HepG2 (cell line): Measurements from ENCODE around the gene SNAP29. TPM values are rescaled to one million over a fixed set of nuclear protein-coding genes. Genes with fewer than 3 reads are reported as not detected.

Experiments used
- BCL6 ChIP-seq: IDR thresholded peaks from 2 replicates; pipeline ENCODE4 v1.6.1; 2016; ENCODE audit warnings: missing genetic modification reagents, missing compliant biosample characterization
- CEBPB ChIP-seq: IDR thresholded peaks from 2 replicates; pipeline ENCODE4 v1.6.1; 2011; ENCODE audit warnings: low read depth, low read length, improper control_type of control experiment, borderline replicate concordance
- CEBPG ChIP-seq: IDR thresholded peaks from 2 replicates; pipeline ENCODE4 v1.6.1; 2016
- CREB1 ChIP-seq, 2 experiments: fragments of 450-650 bp in 1 of 2; IDR thresholded peaks; 2 replicates each; pipeline ENCODE4 v1.6.1; 2016 to 2017; ENCODE audit warnings: control low read depth in 1 of 2, mild to moderate bottlenecking in 1 of 2, missing compliant biosample characterization in 1 of 2, missing genetic modification characterization in 1 of 2
- EP300 ChIP-seq, 3 experiments: sonication (generic) in 1 of 3; formaldehyde crosslinking in 1 of 3; IDR thresholded peaks; 2 replicates each; pipeline versions ENCODE4 v1.5.1 to v1.6.1; 2011 to 2020; ENCODE audit warnings: low read depth in 2 of 3, low read length in 2 of 3, borderline replicate concordance in 1 of 3, improper control_type of control experiment in 1 of 3, mild to moderate bottlenecking in 1 of 3, missing genetic modification reagents in 1 of 3, moderate library complexity in 1 of 3
- FOXJ3 ChIP-seq: sonication (generic); formaldehyde crosslinking; IDR thresholded peaks from 2 replicates; pipeline ENCODE4 v1.4.0; 2020; ENCODE audit warnings: missing genetic modification reagents, mild to moderate bottlenecking, borderline replicate concordance
- NR2F1 ChIP-seq, 2 experiments: fragments of 450-650 bp in 1 of 2; formaldehyde crosslinking in 1 of 2; IDR thresholded peaks; 2 replicates each; pipeline versions ENCODE4 v1.5.0 to v1.6.1; 2016 to 2020; ENCODE audit warnings: mild to moderate bottlenecking in 1 of 2, missing compliant biosample characterization in 1 of 2, missing genetic modification reagents in 1 of 2, moderate library complexity in 1 of 2
- NR2F2 ChIP-seq: IDR thresholded peaks from 2 replicates; pipeline ENCODE4 v1.6.1; 2012; ENCODE audit warnings: low read depth, inconsistent platforms, borderline replicate concordance
- NR2F6 ChIP-seq, 2 experiments: IDR thresholded peaks; 2 replicates each; pipeline ENCODE4 v1.6.1; 2016; ENCODE audit warnings: antibody characterized with exemption in 1 of 2, mild to moderate bottlenecking in 1 of 2
- PCBP2 ChIP-seq: fragments of 200-400 bp; formaldehyde crosslinking; optimal IDR thresholded peaks from 2 replicates; pipeline ENCODE3; 2018; ENCODE audit warnings: low read length, low read depth; ENCODE audit not compliant: poor library complexity, severe bottlenecking
- RORA ChIP-seq: sonication (generic); formaldehyde crosslinking; IDR thresholded peaks from 2 replicates; pipeline ENCODE4 v1.5.0; 2020; ENCODE audit warnings: mild to moderate bottlenecking, missing genetic modification reagents, moderate library complexity
- SMAD3 ChIP-seq: sonication (generic); formaldehyde crosslinking; IDR thresholded peaks from 2 replicates; pipeline ENCODE4 v1.4.0; 2020; ENCODE audit warnings: missing genetic modification reagents
- SMC3 ChIP-seq: IDR thresholded peaks from 2 replicates; pipeline ENCODE4 v1.6.1; 2011; ENCODE audit warnings: low read length, improper control_type of control experiment
- TCF7L2 ChIP-seq: IDR thresholded peaks from 2 replicates; pipeline ENCODE4 v1.6.1; 2011; ENCODE audit warnings: mild to moderate bottlenecking, low read depth, low read length, moderate library complexity
- ZNF816 ChIP-seq: sonication (generic); formaldehyde crosslinking; IDR thresholded peaks from 2 replicates; pipeline ENCODE4 v1.8.0; 2022; ENCODE audit warnings: missing genetic modification reagents, mild to moderate bottlenecking, borderline replicate concordance
- ZSCAN29 ChIP-seq: sonication (generic); formaldehyde crosslinking; conservative IDR thresholded peaks from 2 replicates; pipeline ENCODE4 v1.4.0; 2020; ENCODE audit warnings: mild to moderate bottlenecking, missing genetic modification reagents
- polyA plus RNA-seq, 8 experiments: library from polyadenylated mRNA; depleted of rRNA in 3 of 8; stranded (reverse) in 7 of 8; unstranded in 1 of 8; fragments of >200 nt; fragmentation: Illumina TruSeq in 4 of 8; extraction: Trizol in 4 of 8; gene quantifications; 2 replicates each; pipeline versions ENCODE4 v1.2.1 to v1.2.3, GENCODE V29; 2011 to 2016; ENCODE audit warnings: low read depth in 4 of 8, missing spikeins in 1 of 8, mixed read lengths in 1 of 8; ENCODE audit not compliant: insufficient read depth in 1 of 8
- total RNA-seq, 5 experiments: library from RNA; depleted of rRNA; stranded (reverse); fragments of >200 nt; fragmentation: Illumina TruSeq; extraction: Trizol; gene quantifications; 2 replicates each; pipeline ENCODE4 v1.2.3, GENCODE V29; 2016; ENCODE audit warnings: low read depth in 1 of 5
- TF ChIP-seq, protein P1 (sequence below): sonication (generic); formaldehyde crosslinking; IDR thresholded peaks from 2 replicates; pipeline ENCODE4 v1.4.0; 2020; ENCODE audit warnings: missing genetic modification reagents
- TF ChIP-seq, protein P2 (sequence below): sonication (generic); formaldehyde crosslinking; conservative IDR thresholded peaks from 2 replicates; pipeline ENCODE4 v1.4.0; 2020; ENCODE audit warnings: missing genetic modification reagents
- TF ChIP-seq, protein P3 (sequence below): sonication (generic); formaldehyde crosslinking; IDR thresholded peaks from 2 replicates; pipeline ENCODE4 v1.9.0; 2021; ENCODE audit warnings: missing genetic modification reagents, borderline replicate concordance
- TF ChIP-seq, protein P4 (sequence below): sonication (generic); formaldehyde crosslinking; IDR thresholded peaks from 2 replicates; pipeline ENCODE4 v1.4.0; 2020; ENCODE audit warnings: missing genetic modification reagents

The SNAP29 gene
- total and polyA plus RNA-seq, 2 of the 13 experiments (the other 11 are each of a cell fraction or from before 2014, with no cell fraction given): 12.3 to 30.7 TPM

DNA sequence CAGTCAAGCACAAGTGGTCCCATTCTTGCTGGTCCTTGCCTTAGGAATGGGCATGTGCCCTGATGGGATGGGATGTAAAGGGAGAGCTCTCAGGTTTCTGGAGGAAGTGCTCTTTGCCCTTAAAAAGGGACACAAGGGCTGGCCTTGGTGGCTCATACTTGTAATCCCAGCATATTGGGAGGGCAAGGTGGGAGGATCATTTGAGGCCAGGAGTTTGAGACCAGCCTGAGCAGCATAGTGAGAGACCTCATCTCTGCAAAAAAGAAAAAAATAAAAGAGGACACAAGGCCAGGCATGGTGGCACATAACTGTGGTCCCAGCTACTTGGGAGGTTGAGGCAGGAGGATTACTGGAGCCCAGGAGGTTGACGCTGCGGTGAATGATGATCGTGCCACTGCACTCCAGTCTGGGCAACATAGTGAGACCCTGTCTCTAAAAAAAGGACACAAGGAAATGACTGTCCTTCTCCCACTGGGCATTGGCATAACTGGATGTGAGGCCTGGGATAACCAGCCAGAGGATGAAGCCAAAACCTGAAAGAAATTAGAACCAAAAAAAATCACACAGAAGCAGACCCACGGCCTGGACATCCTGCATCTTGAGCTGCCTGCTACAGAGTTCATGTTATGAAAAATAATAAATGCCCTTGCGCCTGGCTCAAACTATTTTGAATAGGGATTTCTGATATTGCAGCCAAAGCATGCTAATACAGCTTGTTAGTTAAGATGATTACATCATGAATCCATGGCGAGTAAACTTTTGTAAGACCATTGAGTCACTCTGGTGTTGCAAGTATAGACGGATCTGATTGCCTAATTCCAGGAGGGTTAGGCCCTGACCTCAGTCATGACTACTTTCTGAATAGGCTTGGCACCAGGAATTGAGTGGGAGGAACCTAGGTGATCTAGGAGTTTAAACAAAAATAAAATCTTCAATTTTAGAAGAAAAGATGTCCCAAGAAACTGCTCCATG lies 45.5 kb downstream of the SNAP29 start (continued):
- TF ChIP-seq, protein P1, sequence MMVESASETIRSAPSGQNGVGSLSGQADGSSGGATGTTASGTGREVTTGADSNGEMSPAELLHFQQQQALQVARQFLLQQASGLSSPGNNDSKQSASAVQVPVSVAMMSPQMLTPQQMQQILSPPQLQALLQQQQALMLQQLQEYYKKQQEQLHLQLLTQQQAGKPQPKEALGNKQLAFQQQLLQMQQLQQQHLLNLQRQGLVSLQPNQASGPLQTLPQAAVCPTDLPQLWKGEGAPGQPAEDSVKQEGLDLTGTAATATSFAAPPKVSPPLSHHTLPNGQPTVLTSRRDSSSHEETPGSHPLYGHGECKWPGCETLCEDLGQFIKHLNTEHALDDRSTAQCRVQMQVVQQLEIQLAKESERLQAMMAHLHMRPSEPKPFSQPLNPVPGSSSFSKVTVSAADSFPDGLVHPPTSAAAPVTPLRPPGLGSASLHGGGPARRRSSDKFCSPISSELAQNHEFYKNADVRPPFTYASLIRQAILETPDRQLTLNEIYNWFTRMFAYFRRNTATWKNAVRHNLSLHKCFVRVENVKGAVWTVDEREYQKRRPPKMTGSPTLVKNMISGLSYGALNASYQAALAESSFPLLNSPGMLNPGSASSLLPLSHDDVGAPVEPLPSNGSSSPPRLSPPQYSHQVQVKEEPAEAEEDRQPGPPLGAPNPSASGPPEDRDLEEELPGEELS (CRISPR knock-in tag): no peak
- TF ChIP-seq RORA (CRISPR knock-in tag) (no peak), CEBPG (CRISPR knock-in tag) (peak; percentile 88), SMC3 (peak; percentile 28; the same call in 1 of the 2 replicates), CEBPB (peak; percentile 99), ZSCAN29 (CRISPR knock-in tag) (no peak), NR2F1 (CRISPR knock-in tag; IDR thresholded peaks at IDR 0.05) (peak; percentile 35 to 42; a peak in 1 of 4 replicates), FOXJ3 (no peak), NR2F2 (0 out of 2 replicates have a peak, but pooled peaks have one; percentile 39), BCL6 (peak; percentile 63; the same call in 1 of the 2 replicates), PCBP2 (no peak), EP300 (IDR thresholded peaks at IDR 0.05; ENCODE audit: low read depth in 2 of 2, low read length in 2 of 2) (peak in 1 of 2 experiments; percentile 39; a peak in 1 of 4 replicates), EP300 (CRISPR knock-in tag; IDR thresholded peaks at IDR 0.05; ENCODE audit: borderline replicate concordance) (0 out of 2 replicates have a peak, but pooled peaks have one; percentile 12), CREB1 (IDR thresholded peaks at IDR 0.05) (peak; percentile 20; the same call in 1 of the 2 replicates), CREB1 (CRISPR knock-in tag; IDR thresholded peaks at IDR 0.05) (no peak), TCF7L2 (no peak), NR2F6 (IDR thresholded peaks at IDR 0.05) (0 out of 2 replicates have a peak, but pooled peaks have one; percentile 30), NR2F6 (CRISPR knock-in tag; IDR thresholded peaks at IDR 0.05) (peak; percentile 57; the same call in 1 of the 2 replicates), SMAD3 (CRISPR knock-in tag) (peak; percentile 65; the same call in 1 of the 2 replicates), ZNF816 (CRISPR knock-in tag) (no peak)
- TF ChIP-seq, protein P2, sequence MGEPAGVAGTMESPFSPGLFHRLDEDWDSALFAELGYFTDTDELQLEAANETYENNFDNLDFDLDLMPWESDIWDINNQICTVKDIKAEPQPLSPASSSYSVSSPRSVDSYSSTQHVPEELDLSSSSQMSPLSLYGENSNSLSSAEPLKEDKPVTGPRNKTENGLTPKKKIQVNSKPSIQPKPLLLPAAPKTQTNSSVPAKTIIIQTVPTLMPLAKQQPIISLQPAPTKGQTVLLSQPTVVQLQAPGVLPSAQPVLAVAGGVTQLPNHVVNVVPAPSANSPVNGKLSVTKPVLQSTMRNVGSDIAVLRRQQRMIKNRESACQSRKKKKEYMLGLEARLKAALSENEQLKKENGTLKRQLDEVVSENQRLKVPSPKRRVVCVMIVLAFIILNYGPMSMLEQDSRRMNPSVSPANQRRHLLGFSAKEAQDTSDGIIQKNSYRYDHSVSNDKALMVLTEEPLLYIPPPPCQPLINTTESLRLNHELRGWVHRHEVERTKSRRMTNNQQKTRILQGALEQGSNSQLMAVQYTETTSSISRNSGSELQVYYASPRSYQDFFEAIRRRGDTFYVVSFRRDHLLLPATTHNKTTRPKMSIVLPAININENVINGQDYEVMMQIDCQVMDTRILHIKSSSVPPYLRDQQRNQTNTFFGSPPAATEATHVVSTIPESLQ (CRISPR knock-in tag): no peak
- TF ChIP-seq, protein P3, sequence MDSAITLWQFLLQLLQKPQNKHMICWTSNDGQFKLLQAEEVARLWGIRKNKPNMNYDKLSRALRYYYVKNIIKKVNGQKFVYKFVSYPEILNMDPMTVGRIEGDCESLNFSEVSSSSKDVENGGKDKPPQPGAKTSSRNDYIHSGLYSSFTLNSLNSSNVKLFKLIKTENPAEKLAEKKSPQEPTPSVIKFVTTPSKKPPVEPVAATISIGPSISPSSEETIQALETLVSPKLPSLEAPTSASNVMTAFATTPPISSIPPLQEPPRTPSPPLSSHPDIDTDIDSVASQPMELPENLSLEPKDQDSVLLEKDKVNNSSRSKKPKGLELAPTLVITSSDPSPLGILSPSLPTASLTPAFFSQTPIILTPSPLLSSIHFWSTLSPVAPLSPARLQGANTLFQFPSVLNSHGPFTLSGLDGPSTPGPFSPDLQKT (CRISPR knock-in tag): no peak
- TF ChIP-seq, protein P4, sequence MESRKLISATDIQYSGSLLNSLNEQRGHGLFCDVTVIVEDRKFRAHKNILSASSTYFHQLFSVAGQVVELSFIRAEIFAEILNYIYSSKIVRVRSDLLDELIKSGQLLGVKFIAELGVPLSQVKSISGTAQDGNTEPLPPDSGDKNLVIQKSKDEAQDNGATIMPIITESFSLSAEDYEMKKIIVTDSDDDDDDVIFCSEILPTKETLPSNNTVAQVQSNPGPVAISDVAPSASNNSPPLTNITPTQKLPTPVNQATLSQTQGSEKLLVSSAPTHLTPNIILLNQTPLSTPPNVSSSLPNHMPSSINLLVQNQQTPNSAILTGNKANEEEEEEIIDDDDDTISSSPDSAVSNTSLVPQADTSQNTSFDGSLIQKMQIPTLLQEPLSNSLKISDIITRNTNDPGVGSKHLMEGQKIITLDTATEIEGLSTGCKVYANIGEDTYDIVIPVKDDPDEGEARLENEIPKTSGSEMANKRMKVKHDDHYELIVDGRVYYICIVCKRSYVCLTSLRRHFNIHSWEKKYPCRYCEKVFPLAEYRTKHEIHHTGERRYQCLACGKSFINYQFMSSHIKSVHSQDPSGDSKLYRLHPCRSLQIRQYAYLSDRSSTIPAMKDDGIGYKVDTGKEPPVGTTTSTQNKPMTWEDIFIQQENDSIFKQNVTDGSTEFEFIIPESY: peak; percentile 50; the same call in 1 of the 2 replicates
